Breast epithelium (tissue), 4 donors: ENCODE results near the gene FXYD3. TPM values are rescaled to one million over a fixed set of nuclear protein-coding genes. Genes with fewer than 3 reads are reported as not detected.

Source experiments
- DNase-seq, 2 donors: peaks; one replicate each; pipeline ENCODE4 v3.0.0-alpha.2; 2019; ENCODE audit warnings: low spot score in 2 of 2
- H3K27ac ChIP-seq, 2 donors: fragments of 200-600 bp; sonication (generic) in 1 of 2; one replicate each; pipeline ENCODE4 v1.5.1; 2016 to 2019; ENCODE audit warnings: mild to moderate bottlenecking in 1 of 2
- H3K27me3 ChIP-seq, 2 donors: fragments of 200-600 bp; sonication (generic) in 1 of 2; one replicate each; pipeline versions ENCODE4 v1.5.1 to v1.6.0; 2017 to 2019; ENCODE audit warnings: control low read depth in 1 of 2, mild to moderate bottlenecking in 1 of 2
- H3K36me3 ChIP-seq: fragments of 200-600 bp; one replicate; pipeline ENCODE4 v1.5.1; 2019
- H3K4me1 ChIP-seq, 2 donors: fragments of 200-600 bp; sonication (generic); one replicate each; pipeline ENCODE4 v1.5.1; 2016 to 2019; ENCODE audit warnings: control low read depth in 1 of 2
- H3K4me3 ChIP-seq, 3 donors: fragments of 200-600 bp; sonication (generic); 1 replicate in 2 of 3; 2 replicates in 1 of 3; pipeline ENCODE4 v1.5.1; 2016 to 2019; ENCODE audit warnings: mild to moderate bottlenecking in 3 of 3, moderate library complexity in 2 of 3
- H3K9me3 ChIP-seq, 2 donors: fragments of 200-600 bp; sonication (generic) in 1 of 2; one replicate each; pipeline ENCODE4 v1.5.1; 2016 to 2019; ENCODE audit warnings: control low read depth in 1 of 2
- CTCF ChIP-seq, 3 donors: fragments of 450-650 bp; IDR thresholded peaks; one replicate each; pipeline ENCODE4 v1.5.1; 2016 to 2017; ENCODE audit warnings: antibody characterized with exemption in 3 of 3, mild to moderate bottlenecking in 3 of 3, moderate library complexity in 3 of 3
- POLR2A ChIP-seq: fragments of 450-650 bp; IDR thresholded peaks from one replicate; pipeline ENCODE4 v1.6.1; 2016; ENCODE audit warnings: antibody characterized with exemption, mild to moderate bottlenecking, moderate library complexity
- POLR2AphosphoS5 ChIP-seq, 3 donors: sonication (generic); formaldehyde crosslinking; IDR thresholded peaks; one replicate each; pipeline ENCODE4 v1.6.1; 2017; ENCODE audit warnings: antibody characterized with exemption in 3 of 3
- intact Hi-C: fragments of 100-400 bp; cut with DNase I; formaldehyde crosslinking; loops from one replicate; pipeline ENCODE4 v1.15.1; 2023; ENCODE audit warnings: low total_unique reads
- total RNA-seq, 3 donors: library from RNA; depleted of rRNA; stranded (reverse); fragments of >200 nt; gene quantifications; one replicate each; pipeline ENCODE4 v1.1.0, GENCODE V29; 2016

The FXYD3 gene
- total RNA-seq, 3 donors from 2014 or later: 135 to 318 TPM; not detected in 1

GRCh38 chr19:35133826-35134225, 18.2 kb downstream of the FXYD3 start:
- Histone ChIP-seq H3K27ac (peak overlapping the region in 1 of 2 donors; percentile 80), H3K27me3 (no peaks in the 10 kb centered on the region), H3K36me3 (no peaks in the 10 kb centered on the region), H3K9me3 (no peaks in the 10 kb centered on the region), H3K4me3 (peak overlapping the region; percentile 18 to 37 (median 30)), H3K4me1 (no peaks in the 10 kb centered on the region)
- no peak for DNase-seq
- TF ChIP-seq POLR2AphosphoS5 (IDR thresholded peaks at IDR 0.05): no peak
- TF ChIP-seq POLR2A: no peak
- no peak for TF ChIP-seq CTCF (IDR thresholded peaks at IDR 0.05)
- intact Hi-C loops: loop anchor here (1.0 to 5.0 kb wide), 2 partner anchors 31 to 67 kb away; no protein-coding TSS in a partner anchor

GRCh38 chr19:35134601-35135242, 19.1 kb downstream of the FXYD3 start, which contains the start of gene LGI4:
Gene LGI4 (minus strand): TSS chr19:35135059. CDS start chr19:35134680, 379 bp downstream.
- intact Hi-C loops: loop anchor here (5.0 kb wide), 1 partner anchor 67 kb away; no protein-coding TSS in a partner anchor
- DNase-seq: no peak
- no peaks in the 10 kb centered on the region for H3K36me3 ChIP-seq

GRCh38 chr19:35135389-35135909, 19.8 kb downstream of the FXYD3 start:
- Histone ChIP-seq H3K27me3 (no peaks in the 10 kb centered on the region), H3K36me3 (no peaks in the 10 kb centered on the region), H3K4me1 (no peaks in the 10 kb centered on the region), H3K9me3 (no peaks in the 10 kb centered on the region), H3K4me3 (peak overlapping the region; percentile 18 to 58 (median 30)), H3K27ac (peak overlapping the region; percentile 52 to 91)
- intact Hi-C loops: no loop called here
- TF ChIP-seq POLR2A: no peak
- TF ChIP-seq POLR2AphosphoS5 (IDR thresholded peaks at IDR 0.05): no peak
- peak; percentile 85 to 96 (median 92) for TF ChIP-seq CTCF (IDR thresholded peaks at IDR 0.05)
- DNase-seq: no peak

More at GRCh38 chr19:35134601-35135242, 19.1 kb downstream of the FXYD3 start, which contains the start of gene LGI4:
- Histone ChIP-seq H3K27ac (peak within 1 kb of the TSS; percentile 52 to 91), H3K27me3 (no peaks in the 10 kb centered on the region), H3K9me3 (no peaks in the 10 kb centered on the region), H3K4me1 (no peaks in the 10 kb centered on the region), H3K4me3 (peak within 1 kb of the TSS; percentile 18 to 58 (median 30))
- TF ChIP-seq POLR2A (no peak), POLR2AphosphoS5 (IDR thresholded peaks at IDR 0.05) (no peak), CTCF (IDR thresholded peaks at IDR 0.05) (no peak)

GRCh38 chr19:35136231-35136630, 20.6 kb downstream of the FXYD3 start:
- Histone ChIP-seq H3K27ac (peak overlapping the region in 1 of 2 donors; percentile 28), H3K4me3 (no peak overlapping the region), H3K27me3 (no peaks in the 10 kb centered on the region), H3K36me3 (no peaks in the 10 kb centered on the region), H3K9me3 (no peaks in the 10 kb centered on the region), H3K4me1 (no peaks in the 10 kb centered on the region)
- no peak for DNase-seq
- intact Hi-C loops: no loop called here
- TF ChIP-seq CTCF (IDR thresholded peaks at IDR 0.05) (no peak), POLR2AphosphoS5 (IDR thresholded peaks at IDR 0.05) (no peak), POLR2A (no peak)
